ENCODE measurements around the gene URB1.

DNA sequence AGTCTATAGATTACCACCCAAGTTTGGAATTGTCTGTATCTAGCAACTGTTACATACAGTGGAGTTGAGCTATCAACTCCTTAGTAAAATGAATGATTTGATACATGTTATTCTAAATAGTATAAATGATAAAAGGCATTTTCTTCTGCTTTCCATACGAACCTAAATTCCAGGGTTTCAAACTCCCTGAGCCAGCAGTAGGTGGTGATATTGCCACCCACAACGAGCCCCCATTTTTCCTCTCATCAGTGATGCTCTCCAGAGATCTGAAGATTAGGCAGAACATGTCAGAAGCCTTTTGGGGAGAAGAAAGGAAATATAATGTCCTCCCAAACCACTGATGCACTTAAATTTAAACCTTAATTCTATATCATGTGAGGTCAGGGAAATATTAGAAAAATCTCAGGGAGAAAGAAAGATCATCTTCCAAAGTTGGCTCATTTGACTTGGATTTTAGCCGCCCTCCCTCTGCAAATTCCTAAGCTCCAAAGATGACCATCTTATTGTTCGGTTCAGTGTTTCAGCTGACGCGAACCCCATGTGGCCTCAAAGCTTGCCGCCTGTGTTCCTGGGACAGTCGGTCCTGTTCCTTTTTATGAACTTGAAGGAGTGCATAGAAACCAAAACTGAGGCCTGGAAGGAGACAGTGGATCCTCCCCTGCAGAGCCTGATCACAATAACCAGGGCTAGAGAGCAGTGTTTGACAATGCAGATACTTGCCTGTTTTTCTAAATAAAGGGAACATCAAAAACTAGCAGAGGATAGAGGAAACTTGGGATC is 22.0 kb upstream of the URB1 start:
- TF ChIP-seq, protein P1, sequence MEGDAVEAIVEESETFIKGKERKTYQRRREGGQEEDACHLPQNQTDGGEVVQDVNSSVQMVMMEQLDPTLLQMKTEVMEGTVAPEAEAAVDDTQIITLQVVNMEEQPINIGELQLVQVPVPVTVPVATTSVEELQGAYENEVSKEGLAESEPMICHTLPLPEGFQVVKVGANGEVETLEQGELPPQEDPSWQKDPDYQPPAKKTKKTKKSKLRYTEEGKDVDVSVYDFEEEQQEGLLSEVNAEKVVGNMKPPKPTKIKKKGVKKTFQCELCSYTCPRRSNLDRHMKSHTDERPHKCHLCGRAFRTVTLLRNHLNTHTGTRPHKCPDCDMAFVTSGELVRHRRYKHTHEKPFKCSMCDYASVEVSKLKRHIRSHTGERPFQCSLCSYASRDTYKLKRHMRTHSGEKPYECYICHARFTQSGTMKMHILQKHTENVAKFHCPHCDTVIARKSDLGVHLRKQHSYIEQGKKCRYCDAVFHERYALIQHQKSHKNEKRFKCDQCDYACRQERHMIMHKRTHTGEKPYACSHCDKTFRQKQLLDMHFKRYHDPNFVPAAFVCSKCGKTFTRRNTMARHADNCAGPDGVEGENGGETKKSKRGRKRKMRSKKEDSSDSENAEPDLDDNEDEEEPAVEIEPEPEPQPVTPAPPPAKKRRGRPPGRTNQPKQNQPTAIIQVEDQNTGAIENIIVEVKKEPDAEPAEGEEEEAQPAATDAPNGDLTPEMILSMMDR (IDR thresholded peaks at IDR 0.05), result peak in 1 of 3 donors; percentile 22
- TF ChIP-seq POLR2A (IDR thresholded peaks at IDR 0.05) (no peak), EP300 (IDR thresholded peaks at IDR 0.05) (no peak)
